ENCODE results near the gene RAB11FIP3. TPM values are rescaled to one million over a fixed set of nuclear protein-coding genes. Genes with fewer than 3 reads are reported as not detected.
"Not testable (repeated sequence)": the region's sequence is repeated elsewhere in the genome, so short reads cannot be mapped to it uniquely, and the experiment has no call there.

The RAB11FIP3 gene
- total and polyA plus RNA-seq, 2 experiments from 2014 or later: 1.2 to 27.8 TPM

DNA sequence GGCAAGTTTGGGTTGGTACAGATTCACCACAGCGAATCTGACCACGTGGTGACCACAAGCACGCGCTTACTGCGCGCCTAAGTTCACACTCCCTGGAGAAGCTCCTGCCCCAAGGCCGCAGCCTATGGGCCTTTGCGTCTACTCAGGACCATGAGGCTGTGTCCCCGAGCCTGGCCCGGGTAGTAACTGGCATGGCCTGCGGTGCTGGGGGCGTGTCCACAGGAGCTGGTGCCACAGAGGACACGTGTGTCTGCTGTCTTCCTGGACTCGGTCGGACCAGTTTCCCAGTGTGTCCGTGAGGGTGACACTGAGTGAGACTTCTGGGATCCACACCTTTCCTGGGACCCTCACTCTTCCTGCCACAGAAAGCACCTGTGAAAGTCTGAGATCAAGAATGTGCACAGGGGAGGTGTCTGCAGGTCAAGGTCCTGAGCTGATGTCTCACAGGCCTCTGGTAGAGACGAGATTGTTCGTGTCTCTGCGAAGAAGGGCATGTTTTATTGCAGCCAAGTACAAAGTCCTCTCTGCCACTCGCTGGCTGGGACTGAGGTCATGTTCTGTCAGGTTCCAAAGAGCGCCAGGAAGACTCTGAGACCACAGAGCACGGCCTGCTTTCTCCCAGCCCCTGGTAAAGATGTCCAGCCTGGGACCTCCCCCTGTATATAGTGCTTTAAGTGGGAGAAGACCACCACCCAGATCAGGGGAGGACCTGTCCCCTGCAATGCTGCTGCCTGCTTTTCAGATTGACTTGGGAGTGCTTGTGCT, 76.9 kb downstream of the RAB11FIP3 start:
- Histone ChIP-seq H3K4me3 (no peak overlapping the region), H4K20me1 (ENCODE audit: insufficient read depth) (no peaks in the 10 kb centered on the region), H3K27ac (no peak overlapping the region), H2AFZ (no peak overlapping the region), H3F3A (ENCODE audit: insufficient read depth) (no peaks in the 10 kb centered on the region), H3K4me1 (ENCODE audit: insufficient read depth) (no peaks in the 10 kb centered on the region), H3K9ac (no peak overlapping the region), H3K9me2 (ENCODE audit: insufficient read depth) (no peaks in the 10 kb centered on the region), H3K27me3 (replicated peaks; ENCODE audit: insufficient read depth) (no peaks in the 10 kb centered on the region), H3K4me2 (ENCODE audit: unreplicated experiment) (no peak overlapping the region), H3K9me3 (ENCODE audit: low read depth) (no peaks in the 10 kb centered on the region), H3K36me3 (ENCODE audit: low read depth) (no peaks in the 10 kb centered on the region), H3K79me2 (ENCODE audit: insufficient read depth) (no peaks in the 10 kb centered on the region)
- in situ Hi-C loops (cut with MboI): no loop called here
- 89 to 91% methylated on average over 22 of the region's 22 CpGs for WGBS, 2 experiments (ENCODE audit: low coverage in 1 of 2, low lambda C conversion rate in 2 of 2, missing lambda C conversion rate in 2 of 2)
- TF ChIP-seq EZH2phosphoT487 (IDR thresholded peaks at IDR 0.05; ENCODE audit: insufficient read depth, low read depth) (no peak), EZH2 (IDR thresholded peaks at IDR 0.05; ENCODE audit: insufficient read depth, poor library complexity, severe bottlenecking) (no peak)
- DNase-seq: no peak

DNA sequence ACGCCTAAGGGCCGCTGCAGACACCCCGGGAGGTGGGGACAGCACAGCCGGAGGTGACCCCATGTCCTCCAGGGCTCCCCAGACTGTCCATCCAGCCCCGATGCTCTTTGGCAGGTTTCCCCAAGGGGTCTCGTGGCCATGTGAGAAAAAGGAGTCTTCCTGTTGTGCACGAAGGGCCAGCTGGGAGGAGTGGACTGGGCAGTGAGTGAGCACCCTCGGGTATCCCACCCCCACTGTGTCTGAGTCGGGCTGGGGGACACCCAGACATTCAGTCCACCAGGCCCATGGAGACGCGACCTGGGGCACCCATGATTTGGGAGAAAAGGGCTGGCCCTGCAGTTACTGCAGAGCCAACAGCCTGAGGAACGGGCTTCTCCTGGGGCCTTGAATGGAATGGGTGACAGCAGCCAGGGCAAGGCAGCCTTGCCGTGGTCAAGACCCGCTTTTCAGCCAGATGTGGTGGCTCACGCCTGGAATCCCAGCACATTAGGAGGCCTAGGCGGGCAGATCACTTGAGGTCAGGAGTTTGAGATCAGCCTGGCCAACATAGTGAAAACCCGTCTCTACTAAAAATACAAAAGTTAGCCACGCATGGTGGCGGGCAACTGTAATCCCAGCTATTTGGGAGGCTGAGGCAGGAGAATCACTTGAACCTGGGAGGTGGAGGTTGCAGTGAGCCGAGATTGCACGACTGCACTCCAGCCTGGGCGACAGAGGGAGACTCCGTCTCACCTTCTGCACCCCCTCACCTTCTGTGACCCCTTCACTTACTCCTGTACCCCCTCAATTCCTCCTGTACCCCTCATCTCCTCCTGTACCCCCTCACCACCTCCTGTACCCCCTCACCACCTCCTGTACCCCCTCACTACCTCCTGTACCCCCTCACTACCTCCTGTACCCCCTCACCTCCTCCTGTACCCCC, 78.0 kb downstream of the RAB11FIP3 start:
- 93 to 94% methylated on average over 22 to 23 of the region's 23 CpGs for WGBS, 2 experiments (ENCODE audit: low coverage in 1 of 2, low lambda C conversion rate in 2 of 2, missing lambda C conversion rate in 2 of 2)
- no peaks in the 10 kb centered on the region for H3K4me1 ChIP-seq (ENCODE audit: insufficient read depth)
- no peak overlapping the region for H2AFZ ChIP-seq
- in situ Hi-C loops (cut with MboI): no loop called here
- no peaks in the 10 kb centered on the region for H3K9me2 ChIP-seq (ENCODE audit: insufficient read depth)
- H3K27ac ChIP-seq: no peak overlapping the region
- no peaks in the 10 kb centered on the region for H3K36me3 ChIP-seq (ENCODE audit: low read depth)
- H3F3A ChIP-seq (ENCODE audit: insufficient read depth): no peaks in the 10 kb centered on the region
- H3K9me3 ChIP-seq (ENCODE audit: low read depth): no peaks in the 10 kb centered on the region
- H3K79me2 ChIP-seq (ENCODE audit: insufficient read depth): no peaks in the 10 kb centered on the region
- TF ChIP-seq EZH2 (IDR thresholded peaks at IDR 0.05; ENCODE audit: insufficient read depth, poor library complexity, severe bottlenecking): no peak
- TF ChIP-seq EZH2phosphoT487 (IDR thresholded peaks at IDR 0.05; ENCODE audit: insufficient read depth, low read depth): no peak
- H3K9ac ChIP-seq: no peak overlapping the region
- peak; percentile 9 for DNase-seq
- H3K27me3 ChIP-seq (replicated peaks; ENCODE audit: insufficient read depth): no peaks in the 10 kb centered on the region
- no peak overlapping the region for H3K4me2 ChIP-seq (ENCODE audit: unreplicated experiment)
- no peak overlapping the region for H3K4me3 ChIP-seq
- no peaks in the 10 kb centered on the region for H4K20me1 ChIP-seq (ENCODE audit: insufficient read depth)

DNA sequence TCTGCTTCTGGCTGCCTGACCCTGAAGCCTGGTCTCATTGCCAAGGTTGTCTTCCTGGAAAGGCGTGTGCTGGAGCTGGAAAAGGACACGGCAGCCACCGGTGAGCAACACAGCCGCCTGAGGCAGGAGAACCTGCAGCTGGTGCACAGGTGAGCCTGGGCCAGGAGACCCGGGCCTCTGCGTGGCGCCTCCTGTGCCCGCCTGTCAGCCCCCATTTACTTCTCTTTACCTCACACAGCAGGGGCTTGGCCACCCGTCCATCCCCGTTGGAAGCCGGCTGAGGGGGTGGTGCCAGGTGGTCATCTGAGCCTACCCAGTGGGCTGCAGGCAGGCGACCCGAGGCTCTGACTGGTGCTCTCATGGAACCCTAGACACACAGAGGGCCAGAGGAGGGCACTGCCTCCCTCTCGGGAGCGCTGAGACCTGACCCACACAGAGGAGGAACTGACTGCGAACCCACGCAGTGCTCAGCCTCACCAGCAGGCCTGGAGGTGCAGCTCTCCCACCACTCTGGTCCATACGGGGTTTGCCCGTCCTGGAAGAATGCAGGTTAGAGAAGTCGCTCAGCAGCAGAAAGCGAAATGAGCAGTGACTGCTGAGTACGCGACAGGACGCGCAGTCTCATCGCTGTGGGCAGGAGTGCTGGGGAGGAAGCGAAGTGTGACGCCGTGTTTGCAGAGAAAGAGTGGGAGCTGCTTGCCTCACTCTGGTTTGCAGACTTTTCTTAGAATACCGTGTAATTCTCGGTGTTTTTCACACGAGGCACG, 80.2 kb downstream of the RAB11FIP3 start:
- Histone ChIP-seq H3K9me3 (ENCODE audit: low read depth) (no peaks in the 10 kb centered on the region), H3K36me3 (ENCODE audit: low read depth) (no peaks in the 10 kb centered on the region), H4K20me1 (ENCODE audit: insufficient read depth) (no peaks in the 10 kb centered on the region), H3K4me2 (ENCODE audit: unreplicated experiment) (no peak overlapping the region), H3K4me3 (no peak overlapping the region), H3K27me3 (replicated peaks; ENCODE audit: insufficient read depth) (no peaks in the 10 kb centered on the region), H3K9me2 (ENCODE audit: insufficient read depth) (no peaks in the 10 kb centered on the region), H3K9ac (no peak overlapping the region), H3F3A (ENCODE audit: insufficient read depth) (no peaks in the 10 kb centered on the region), H3K4me1 (ENCODE audit: insufficient read depth) (no peaks in the 10 kb centered on the region), H3K79me2 (ENCODE audit: insufficient read depth) (no peaks in the 10 kb centered on the region), H3K27ac (no peak overlapping the region), H2AFZ (no peak overlapping the region)
- DNase-seq: no peak
- TF ChIP-seq EZH2phosphoT487 (IDR thresholded peaks at IDR 0.05; ENCODE audit: insufficient read depth, low read depth): no peak
- no peak for TF ChIP-seq EZH2 (IDR thresholded peaks at IDR 0.05; ENCODE audit: insufficient read depth, poor library complexity, severe bottlenecking)
- WGBS, 2 experiments (ENCODE audit: low coverage in 1 of 2, low lambda C conversion rate in 2 of 2, missing lambda C conversion rate in 2 of 2): 94 to 95% methylated on average over 33 of the region's 33 CpGs
- in situ Hi-C loops (cut with MboI): no loop called here

DNA sequence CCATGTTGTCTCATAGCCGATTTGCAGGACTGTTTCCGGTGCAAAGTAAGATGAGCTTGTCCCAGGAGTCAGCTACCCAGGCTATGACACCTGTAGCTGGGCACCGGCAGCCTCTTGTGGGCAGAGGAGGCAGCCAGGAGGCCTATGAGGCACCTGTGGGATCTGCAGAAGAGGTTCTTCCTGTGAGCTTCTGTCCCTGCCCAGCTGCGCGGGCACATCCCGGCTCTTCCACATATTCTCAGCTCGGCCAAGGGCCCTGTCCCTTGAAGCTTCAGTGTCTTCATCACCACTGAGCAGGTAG, 80.7 kb downstream of the RAB11FIP3 start:
- Histone ChIP-seq H3K79me2 (ENCODE audit: insufficient read depth) (no peaks in the 10 kb centered on the region), H3F3A (ENCODE audit: insufficient read depth) (no peaks in the 10 kb centered on the region), H2AFZ (no peak overlapping the region), H3K4me2 (ENCODE audit: unreplicated experiment) (no peak overlapping the region), H3K9me3 (ENCODE audit: low read depth) (no peaks in the 10 kb centered on the region), H4K20me1 (ENCODE audit: insufficient read depth) (no peaks in the 10 kb centered on the region), H3K27ac (no peak overlapping the region), H3K4me1 (ENCODE audit: insufficient read depth) (no peaks in the 10 kb centered on the region), H3K4me3 (no peak overlapping the region), H3K9ac (no peak overlapping the region), H3K36me3 (ENCODE audit: low read depth) (no peaks in the 10 kb centered on the region), H3K9me2 (ENCODE audit: insufficient read depth) (no peaks in the 10 kb centered on the region), H3K27me3 (replicated peaks; ENCODE audit: insufficient read depth) (no peaks in the 10 kb centered on the region)
- TF ChIP-seq EZH2 (IDR thresholded peaks at IDR 0.05; ENCODE audit: insufficient read depth, poor library complexity, severe bottlenecking) (no peak), EZH2phosphoT487 (IDR thresholded peaks at IDR 0.05; ENCODE audit: insufficient read depth, low read depth) (no peak)
- in situ Hi-C loops (cut with MboI): no loop called here
- no peak for DNase-seq
- 85 to 89% methylated on average over 7 of the region's 7 CpGs for WGBS, 2 experiments (ENCODE audit: low coverage in 1 of 2, low lambda C conversion rate in 2 of 2, missing lambda C conversion rate in 2 of 2)

DNA sequence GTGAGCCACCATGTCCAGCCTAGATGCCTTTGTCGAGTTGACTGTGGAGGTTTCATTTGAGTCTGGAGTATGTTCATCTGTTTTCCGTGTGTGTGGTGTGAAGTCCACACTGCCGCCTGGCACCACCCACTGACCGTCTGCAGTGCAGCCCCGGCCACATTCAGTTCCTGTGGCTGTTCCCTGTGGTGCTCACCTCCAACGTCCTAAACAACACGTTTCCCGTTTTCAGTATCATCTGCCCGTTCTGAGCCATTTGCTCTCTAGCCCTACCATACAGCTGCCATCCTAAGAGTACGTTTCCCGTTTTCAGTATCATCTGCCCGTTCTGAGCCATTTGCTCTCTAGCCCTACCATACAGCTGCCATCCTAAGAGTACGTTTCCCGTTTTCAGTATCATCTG, 82.1 kb downstream of the RAB11FIP3 start:
- H3K9me2 ChIP-seq (ENCODE audit: insufficient read depth); H3K4me3 ChIP-seq; H3K27ac ChIP-seq; DNase-seq; in situ Hi-C loops (cut with MboI); H3F3A ChIP-seq (ENCODE audit: insufficient read depth); H3K36me3 ChIP-seq (ENCODE audit: low read depth); H4K20me1 ChIP-seq (ENCODE audit: insufficient read depth); H3K27me3 ChIP-seq (replicated peaks; ENCODE audit: insufficient read depth); H3K9ac ChIP-seq; H2AFZ ChIP-seq; H3K4me1 ChIP-seq (ENCODE audit: insufficient read depth); H3K4me2 ChIP-seq (ENCODE audit: unreplicated experiment); H3K9me3 ChIP-seq (ENCODE audit: low read depth); H3K79me2 ChIP-seq (ENCODE audit: insufficient read depth): not testable (repeated sequence)
- 84 to 87% methylated on average over 14 of the region's 14 CpGs for WGBS, 2 experiments (ENCODE audit: low coverage in 1 of 2, low lambda C conversion rate in 2 of 2, missing lambda C conversion rate in 2 of 2)

All from GM23248 (cell line).